MM.1S (cell line): ENCODE data around the gene WIF1.

Source experiments
- EZH2 ChIP-seq: fragments of 300-600 bp; sonication (generic); optimal IDR thresholded peaks from 2 replicates; pipeline ENCODE3; 2017; ENCODE audit warnings: low read depth, mild to moderate bottlenecking, antibody characterized with exemption, low read length, mixed read lengths
- EZH2phosphoT487 ChIP-seq: fragments of 300-600 bp; sonication (generic); IDR thresholded peaks from 2 replicates; pipeline ENCODE4 v1.6.1; 2018; ENCODE audit warnings: antibody characterized with exemption, low read length
- TF ChIP-seq, protein P1 (sequence below): fragments of 300-600 bp; sonication (generic); IDR thresholded peaks from 2 replicates; pipeline ENCODE4 v1.5.1; 2016; ENCODE audit warnings: antibody characterized with exemption, low read length, mixed read lengths

DNA sequence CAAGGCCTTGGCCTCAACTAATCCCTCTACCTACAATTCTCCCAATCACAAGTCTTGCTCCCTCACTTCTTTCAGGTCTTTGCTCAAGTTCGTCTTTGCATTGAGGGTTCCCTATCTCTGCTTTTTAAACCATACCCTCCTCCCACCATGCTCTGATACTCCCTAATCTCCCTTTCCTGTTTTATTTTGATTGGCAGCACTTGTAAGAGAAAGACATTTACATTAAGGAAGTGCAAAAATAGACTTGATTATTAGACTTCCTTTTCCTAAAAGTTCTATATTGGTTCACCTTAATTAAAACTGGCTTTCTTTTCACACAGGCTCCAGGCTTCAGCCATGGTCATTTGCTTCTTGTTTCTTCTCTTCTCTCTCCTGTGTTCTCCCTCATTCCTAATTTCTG, 18.3 kb upstream of the WIF1 start:
- TF ChIP-seq, protein P1, sequence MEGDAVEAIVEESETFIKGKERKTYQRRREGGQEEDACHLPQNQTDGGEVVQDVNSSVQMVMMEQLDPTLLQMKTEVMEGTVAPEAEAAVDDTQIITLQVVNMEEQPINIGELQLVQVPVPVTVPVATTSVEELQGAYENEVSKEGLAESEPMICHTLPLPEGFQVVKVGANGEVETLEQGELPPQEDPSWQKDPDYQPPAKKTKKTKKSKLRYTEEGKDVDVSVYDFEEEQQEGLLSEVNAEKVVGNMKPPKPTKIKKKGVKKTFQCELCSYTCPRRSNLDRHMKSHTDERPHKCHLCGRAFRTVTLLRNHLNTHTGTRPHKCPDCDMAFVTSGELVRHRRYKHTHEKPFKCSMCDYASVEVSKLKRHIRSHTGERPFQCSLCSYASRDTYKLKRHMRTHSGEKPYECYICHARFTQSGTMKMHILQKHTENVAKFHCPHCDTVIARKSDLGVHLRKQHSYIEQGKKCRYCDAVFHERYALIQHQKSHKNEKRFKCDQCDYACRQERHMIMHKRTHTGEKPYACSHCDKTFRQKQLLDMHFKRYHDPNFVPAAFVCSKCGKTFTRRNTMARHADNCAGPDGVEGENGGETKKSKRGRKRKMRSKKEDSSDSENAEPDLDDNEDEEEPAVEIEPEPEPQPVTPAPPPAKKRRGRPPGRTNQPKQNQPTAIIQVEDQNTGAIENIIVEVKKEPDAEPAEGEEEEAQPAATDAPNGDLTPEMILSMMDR: no peak
- TF ChIP-seq EZH2 (no peak), EZH2phosphoT487 (no peak)
